Stimulated activated CD8-positive, alpha-beta memory T cell treated with anti-CD3 and anti-CD28 coated beads, Interleukin-15, amount 100 ng/mL, for 4 hours (primary cell): ENCODE data around the gene ACSM3.
"Not testable (repeated sequence)": the region's sequence is repeated elsewhere in the genome, so short reads cannot be mapped to it uniquely, and the experiment has no call there.

Experiments used
- DNase-seq, 2 donors: peaks; one replicate each; pipeline ENCODE4 v3.0.0-alpha.2; 2020; ENCODE audit warnings: low read depth in 2 of 2

The ACSM3 gene

DNA sequence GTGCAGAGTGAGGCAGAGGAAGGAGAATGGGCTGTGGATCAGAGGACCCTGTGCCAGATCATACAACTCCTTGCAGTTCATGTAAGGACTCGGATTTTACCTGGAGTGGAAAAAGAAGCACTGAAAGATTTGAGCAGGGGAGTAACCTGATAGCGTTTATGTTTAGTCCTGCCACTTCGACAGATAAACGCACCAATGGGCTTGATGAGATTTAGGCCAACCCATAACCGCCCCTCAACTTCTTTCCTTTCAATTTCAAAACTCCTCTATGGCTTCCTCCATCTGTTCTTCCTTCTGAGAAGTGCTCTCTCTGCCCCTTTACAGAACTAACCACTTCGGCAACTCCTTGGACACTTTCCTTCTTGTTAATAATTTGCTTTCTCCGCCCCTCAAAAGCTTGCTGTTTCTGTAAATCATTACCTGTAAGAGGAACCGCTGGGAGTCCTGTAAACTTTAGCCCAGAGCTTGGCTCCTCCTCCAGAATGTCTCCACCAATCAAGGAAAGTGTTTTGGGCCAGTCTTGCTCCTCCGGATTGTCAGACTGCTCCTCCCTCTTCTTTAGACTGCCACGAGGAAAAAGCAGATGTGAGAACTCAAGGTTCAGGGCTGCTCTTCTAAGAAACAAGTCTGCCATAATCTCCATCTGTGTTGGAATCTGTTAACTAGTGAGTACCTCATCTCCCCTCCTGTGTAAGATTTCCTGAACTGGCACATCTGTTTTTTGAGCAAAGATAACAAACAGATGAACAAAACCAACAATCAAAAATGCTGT lies at the start of gene ACSM3:
TSS of gene ACSM3 (plus strand) at position 554 of the 772 bp plus-strand sequence. CDS start 6,021 bp downstream, outside the sequence.
- peak; percentile 17 to 49 for DNase-seq

DNA sequence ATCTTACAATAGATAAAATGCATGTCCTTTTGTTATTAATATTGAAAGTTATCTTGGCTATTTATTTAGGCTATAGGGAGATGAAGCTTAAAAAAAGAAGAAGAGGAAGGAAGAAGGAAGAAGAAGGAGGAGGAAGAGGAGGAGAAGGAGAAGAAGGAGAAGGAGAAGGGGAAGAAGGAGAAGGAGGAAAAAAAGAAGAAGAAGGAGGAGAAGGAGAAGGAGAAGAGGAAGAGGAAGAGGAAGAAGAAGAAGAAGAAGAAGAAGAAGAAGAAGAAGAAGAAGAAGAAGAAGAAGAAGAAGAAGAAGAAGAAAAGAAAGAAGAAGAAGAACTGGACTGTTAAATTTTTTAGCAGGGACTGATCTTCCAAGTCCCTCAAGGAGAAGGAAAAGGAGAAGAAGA lies 46.1 kb upstream of the ACSM3 start:
- not testable (repeated sequence) for DNase-seq

- DNase-seq, result no peak
These were observed 43.6 kb upstream of the ACSM3 start for GRCh38 chr16:20720251-20720650.

DNA sequence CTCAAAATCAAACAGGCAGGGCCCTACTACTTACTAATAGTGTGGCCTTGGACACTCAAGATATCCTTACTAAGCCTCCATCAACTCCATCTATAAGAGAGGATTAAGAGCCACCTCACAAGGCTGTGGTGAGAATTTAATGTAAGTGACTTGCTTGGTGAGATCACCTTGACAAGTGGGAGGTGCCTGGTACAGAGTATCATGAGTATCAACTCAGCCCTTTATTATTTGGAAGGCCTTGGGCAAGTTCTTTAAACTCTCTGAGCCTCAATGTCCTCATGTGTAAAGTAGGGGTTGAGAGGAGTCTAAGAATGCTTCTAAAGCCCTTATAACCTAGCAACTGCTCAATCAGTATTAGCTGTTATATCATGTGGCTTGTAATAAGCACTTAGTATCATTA lies 37.2 kb upstream of the ACSM3 start:
- no peak for DNase-seq

GRCh38 chr16:20727181-20727580 lies 36.6 kb upstream of the ACSM3 start:
- DNase-seq, result no peak

GRCh38 chr16:20729141-20729540 lies 34.7 kb upstream of the ACSM3 start:
- DNase-seq, result no peak

DNA sequence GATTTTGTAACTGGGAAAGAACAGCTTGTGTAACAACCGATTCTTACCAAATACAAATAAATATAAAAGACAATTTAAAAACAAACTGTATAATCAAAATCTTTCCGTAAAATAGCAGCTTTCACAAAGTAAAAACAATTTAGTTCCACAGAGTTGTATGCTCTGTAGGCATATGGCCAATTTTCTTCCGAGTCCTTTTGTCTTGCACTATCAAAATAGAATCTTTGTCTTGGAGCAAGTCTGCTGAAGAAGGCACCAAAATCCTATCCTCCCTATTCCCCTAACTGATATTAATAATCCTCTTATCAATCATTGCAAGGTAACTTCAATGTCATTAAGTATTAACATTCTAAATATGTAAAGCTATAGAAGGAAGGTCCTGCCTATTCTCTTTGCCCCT lies 29.8 kb upstream of the ACSM3 start:
- no peak for DNase-seq

DNA sequence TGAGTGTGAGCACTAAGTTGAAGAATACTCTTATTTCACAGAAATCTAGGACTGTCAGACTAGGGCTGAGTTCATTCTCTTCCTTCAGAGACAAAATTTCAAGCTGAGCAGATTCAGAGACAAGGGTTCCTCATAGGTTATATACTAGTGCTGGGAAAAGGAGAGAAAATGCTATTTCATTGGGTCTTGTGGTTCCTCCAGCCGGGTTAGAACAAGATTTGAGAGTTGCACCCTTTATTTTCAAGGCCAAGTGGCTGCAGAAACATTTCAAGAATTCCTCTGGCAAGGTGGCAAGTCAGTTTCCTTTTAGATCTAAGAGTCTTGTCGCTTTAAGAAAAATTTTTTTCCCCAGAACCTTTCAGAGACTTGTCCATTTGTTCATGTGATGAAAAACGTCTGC lies 29.0 kb upstream of the ACSM3 start:
- DNase-seq, result no peak

DNA sequence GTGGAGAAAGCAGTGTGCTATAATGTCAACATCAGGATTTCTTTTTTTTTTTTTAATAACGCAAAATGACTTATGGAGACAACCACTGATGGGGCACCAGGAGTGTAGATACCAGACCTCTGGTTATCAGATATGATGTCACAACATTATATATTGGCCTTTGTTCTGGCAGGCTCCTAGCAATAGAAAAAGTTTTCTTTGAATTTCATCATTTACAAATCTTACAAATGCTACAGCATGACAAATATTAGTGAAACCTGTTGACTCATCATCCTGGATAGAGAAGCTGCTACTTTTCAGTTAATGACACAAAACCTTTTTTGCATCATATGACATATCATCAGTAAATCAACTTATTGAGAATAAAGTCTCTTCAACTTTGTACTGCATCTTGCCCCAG lies 28.3 kb upstream of the ACSM3 start:
- no peak for DNase-seq

DNA sequence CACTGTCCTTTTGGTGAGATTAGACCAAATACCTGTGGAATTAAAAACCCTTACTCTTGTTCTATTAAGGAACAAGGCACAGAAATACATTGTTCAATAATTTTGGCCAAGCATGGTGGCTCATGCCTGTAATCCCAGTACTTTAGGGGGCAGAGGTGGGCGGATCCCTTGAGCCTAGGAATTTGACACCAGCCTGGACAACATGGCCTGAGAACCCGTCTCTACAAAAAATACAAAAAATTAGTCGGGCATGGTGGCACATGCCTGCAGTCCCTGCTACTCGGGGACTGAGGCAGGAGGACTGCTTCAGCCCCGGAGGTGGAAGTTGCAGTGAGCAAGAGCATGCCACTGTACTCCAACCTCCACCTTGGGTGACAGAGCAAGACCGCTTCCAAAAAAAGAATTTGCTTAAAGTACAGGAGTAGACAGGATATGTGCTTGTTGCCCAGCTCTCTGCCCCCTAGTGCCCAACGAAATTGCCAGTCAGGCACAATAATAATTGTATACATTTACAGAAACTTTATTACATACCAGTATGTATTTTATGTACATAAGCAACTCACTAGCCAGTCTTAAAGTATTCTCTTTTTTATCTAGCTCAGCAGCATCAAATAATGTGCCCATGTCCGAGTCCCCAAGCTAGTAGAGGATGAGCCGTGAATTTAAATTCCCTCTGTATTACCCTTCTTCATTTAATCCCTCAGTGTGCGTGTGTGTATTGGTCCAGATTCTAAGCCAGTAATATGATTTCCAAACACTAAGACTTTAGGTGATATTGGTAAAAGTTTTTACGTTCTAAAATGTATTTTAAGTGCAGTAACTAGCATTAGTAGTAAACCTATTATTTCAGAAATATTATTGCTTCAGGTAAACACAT lies 23.6 kb upstream of the ACSM3 start:
- DNase-seq, result no peak

GRCh38 chr16:20740901-20741521 lies 22.8 kb upstream of the ACSM3 start:
- DNase-seq, result peak; percentile 82 to 83

- peak; percentile 92 to 96 for DNase-seq
These were observed 22.1 kb upstream of the ACSM3 start, which contains the start of gene THUMPD1 for GRCh38 chr16:20741554-20742285. TSS of gene THUMPD1 (minus strand) at chr16:20741818. CDS start at chr16:20741739, 79 bp downstream.

DNA sequence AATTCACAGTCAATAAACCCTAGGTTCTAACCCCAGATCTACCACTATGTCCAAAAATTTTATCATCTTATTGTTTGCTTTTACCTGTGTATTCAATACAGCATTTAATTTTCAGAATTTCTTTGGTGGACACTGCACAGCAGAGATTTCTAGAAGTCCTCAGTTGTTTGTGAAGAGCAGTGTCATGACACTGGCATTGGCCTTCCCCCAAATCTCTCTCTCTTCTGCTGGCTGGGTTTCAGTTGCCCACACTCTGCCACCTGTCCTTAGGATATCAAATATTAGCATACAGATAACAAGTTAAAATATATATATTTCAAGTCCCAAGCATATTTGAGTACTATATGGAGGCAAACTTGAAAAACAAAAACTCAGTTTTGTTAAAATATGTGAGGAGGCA lies 20.2 kb upstream of the ACSM3 start:
- no peak for DNase-seq

DNA sequence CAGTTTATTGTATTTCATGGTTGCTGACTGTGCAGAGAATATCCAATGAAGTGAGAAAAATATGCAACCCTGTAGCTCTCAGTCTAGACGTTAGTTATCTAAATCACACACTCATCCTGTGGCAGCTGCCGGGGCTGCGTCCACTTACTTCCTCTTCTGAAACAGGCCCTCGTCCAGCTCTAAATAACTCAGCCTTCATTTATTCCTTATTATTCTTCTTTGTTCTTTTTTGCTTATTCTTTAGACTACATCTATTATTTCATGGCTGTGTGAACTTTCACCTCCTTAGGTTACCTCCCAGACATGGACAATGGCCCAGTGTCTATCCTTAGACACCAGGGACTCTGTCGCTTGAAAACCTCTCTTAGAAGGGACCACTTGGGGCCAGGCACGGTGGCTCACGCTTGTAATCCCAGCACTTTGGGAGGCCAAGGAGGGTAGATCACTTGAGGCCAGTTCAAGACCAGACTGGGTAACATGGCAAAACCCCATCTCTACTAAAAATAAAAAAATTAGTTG lies 18.8 kb upstream of the ACSM3 start:
- no peak for DNase-seq

DNA sequence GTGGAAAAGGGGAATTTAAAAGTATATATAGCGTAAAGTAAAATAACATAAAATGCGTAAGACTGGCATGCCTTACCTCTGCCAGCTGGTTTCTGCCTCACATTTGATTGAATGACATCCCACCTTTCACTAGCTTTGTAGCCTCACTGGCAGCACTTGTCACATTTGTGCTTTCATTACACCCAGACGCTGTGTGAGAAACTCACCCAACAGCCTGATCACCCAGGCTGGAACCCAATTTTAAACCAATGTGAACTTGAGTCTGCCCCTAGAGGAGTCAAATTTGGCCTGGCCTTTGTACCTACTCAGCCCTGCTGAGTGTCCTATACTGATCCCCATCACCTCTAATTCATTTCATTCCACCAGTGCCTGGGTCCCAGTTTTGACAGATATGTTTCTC lies 17.4 kb upstream of the ACSM3 start:
- DNase-seq, result no peak

GRCh38 chr16:20747030-20747816 lies 16.6 kb upstream of the ACSM3 start:
- DNase-seq, result no peak

GRCh38 chr16:20749474-20749873 lies 14.3 kb upstream of the ACSM3 start:
- DNase-seq, result no peak

GRCh38 chr16:20750558-20750957 lies 13.3 kb upstream of the ACSM3 start:
- DNase-seq, result no peak

GRCh38 chr16:20753727-20754126 lies 10.1 kb upstream of the ACSM3 start:
- no peak for DNase-seq

DNA sequence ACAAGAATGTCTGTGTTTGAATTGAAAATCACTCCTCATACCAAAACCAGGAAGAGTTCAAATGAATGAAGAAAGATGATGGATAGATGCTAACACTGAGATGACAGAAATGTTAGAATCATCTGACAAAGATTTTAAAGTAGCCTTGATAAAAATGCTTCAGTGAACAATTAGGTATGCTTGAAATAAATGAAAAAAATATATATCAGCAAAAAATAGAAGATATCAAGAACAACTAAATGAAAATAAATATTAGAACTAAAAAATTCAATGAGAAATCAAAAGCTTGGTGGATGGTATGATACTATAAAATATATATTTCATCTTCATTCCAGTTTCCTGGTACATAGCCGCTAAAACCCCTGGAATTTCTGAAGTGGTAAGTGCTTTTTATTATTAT lies 8.6 kb upstream of the ACSM3 start:
- DNase-seq, result no peak

DNA sequence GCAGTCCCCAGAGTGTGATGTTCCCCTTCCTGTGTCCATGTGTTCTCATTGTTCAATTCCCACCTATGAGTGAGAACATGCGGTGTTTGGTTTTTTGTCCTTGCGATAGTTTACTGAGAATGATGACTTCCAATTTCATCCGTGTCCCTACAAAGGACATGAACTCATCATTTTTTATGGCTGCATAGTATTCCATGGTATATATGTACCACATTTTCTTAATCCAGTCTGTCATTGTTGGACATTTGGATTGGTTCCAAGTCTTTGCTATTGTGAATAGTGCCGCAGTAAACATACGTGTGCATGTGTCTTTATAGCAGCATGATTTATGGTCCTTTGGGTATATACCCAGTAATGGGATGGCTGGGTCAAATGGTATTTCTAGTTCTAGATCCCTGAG lies 8.0 kb upstream of the ACSM3 start:
- DNase-seq, result not testable (repeated sequence)
